ENCODE results near the gene RAD51B. TPM values are rescaled to one million over a fixed set of nuclear protein-coding genes. Genes with fewer than 3 reads are reported as not detected.
A peak's percentile ranks its signal among the peaks of the same experiment; 100 is the strongest.

Gene RAD51B
- total RNA-seq, 4 donors from 2014 or later: 8.9 to 30.3 (median 10.4) TPM

- no peak for DNase-seq (ENCODE audit: low spot score)
- no peak for ATAC-seq (ENCODE audit: low FRiP score)
- no peak for TF ChIP-seq CTCF (IDR thresholded peaks at IDR 0.05)
These were observed 352.6 kb downstream of the RAD51B start for GRCh38 chr14:68172216-68172615.

- DNase-seq (ENCODE audit: low spot score) (no peak), ATAC-seq (ENCODE audit: low FRiP score) (no peak)
- TF ChIP-seq CTCF (IDR thresholded peaks at IDR 0.05): no peak
These were observed 353.0 kb downstream of the RAD51B start for GRCh38 chr14:68172627-68173026.

GRCh38 chr14:68173227-68173972, 353.8 kb downstream of the RAD51B start:
- ATAC-seq (ENCODE audit: low FRiP score) (peak; percentile 10), DNase-seq (ENCODE audit: low spot score) (no peak)
- TF ChIP-seq CTCF (IDR thresholded peaks at IDR 0.05): no peak

GRCh38 chr14:68174446-68174845, 354.9 kb downstream of the RAD51B start:
- ATAC-seq (ENCODE audit: low FRiP score) (no peak), DNase-seq (ENCODE audit: low spot score) (no peak)
- TF ChIP-seq CTCF (IDR thresholded peaks at IDR 0.05): no peak

- DNase-seq (ENCODE audit: low spot score) (no peak), ATAC-seq (ENCODE audit: low FRiP score) (no peak)
- TF ChIP-seq CTCF (IDR thresholded peaks at IDR 0.05): no peak
These were observed 357.1 kb downstream of the RAD51B start for GRCh38 chr14:68176687-68177086.

- ATAC-seq (ENCODE audit: low FRiP score): no peak
- TF ChIP-seq CTCF (IDR thresholded peaks at IDR 0.05): no peak
These were observed 358.1 kb downstream of the RAD51B start for GRCh38 chr14:68177728-68178127.

GRCh38 chr14:68178282-68178681, 358.7 kb downstream of the RAD51B start:
- TF ChIP-seq CTCF (IDR thresholded peaks at IDR 0.05): no peak
- ATAC-seq (ENCODE audit: low FRiP score): no peak
- DNase-seq (ENCODE audit: low spot score): no peak

More at GRCh38 chr14:68177728-68178127, 358.1 kb downstream of the RAD51B start:
- no peak for DNase-seq (ENCODE audit: low spot score)

Data from omental fat pad (tissue), 4 donors.